Activated CD8-positive, alpha-beta T cell treated with anti-CD3 and anti-CD28 coated beads for 36 hours (primary cell): Measurements from ENCODE around the gene CA14. TPM values are rescaled to one million over a fixed set of nuclear protein-coding genes. Genes with fewer than 3 reads are reported as not detected.

Experiments used
- ATAC-seq: fragments of 200-7000 bp; cut with Tn5 transposase; one replicate; pipeline ENCODE4 v1.10.0; 2021; ENCODE audit warnings: mild to moderate bottlenecking, moderate library complexity
- CTCF ChIA-PET: fragments of 350-600 bp; sonication (Branson Sonifier 250); formaldehyde crosslinking; loops from one replicate; lab custom pipeline; 2021; ENCODE audit warnings: antibody characterized with exemption; lab: Charles Lee
- POLR2A ChIA-PET: fragments of 350-600 bp; sonication (Branson Sonifier 250); formaldehyde crosslinking; loops from one replicate; lab custom pipeline; 2021; ENCODE audit warnings: antibody characterized with exemption; lab: Charles Lee
- DNase-seq: peaks from one replicate; pipeline ENCODE4 v3.0.0-alpha.2; 2020
- H3K27ac Mint-ChIP-seq: one replicate; pipeline ENCODE4 v1.8.0; 2021; ENCODE audit warnings: mild to moderate bottlenecking, mixed read lengths
- H3K27me3 Mint-ChIP-seq: one replicate; pipeline ENCODE4 v1.8.0; 2021; ENCODE audit warnings: mixed read lengths
- H3K36me3 Mint-ChIP-seq: one replicate; pipeline ENCODE4 v1.8.0; 2021; ENCODE audit warnings: low read depth, mixed read lengths
- H3K4me1 Mint-ChIP-seq: one replicate; pipeline ENCODE4 v1.8.0; 2021; ENCODE audit warnings: low read depth, mixed read lengths
- H3K4me3 Mint-ChIP-seq: one replicate; pipeline ENCODE4 v1.8.0; 2021; ENCODE audit warnings: mild to moderate bottlenecking, moderate library complexity, mixed read lengths
- H3K9me3 Mint-ChIP-seq: one replicate; pipeline ENCODE4 v1.8.0; 2021; ENCODE audit warnings: mixed read lengths
- CTCF ChIP-seq: fragments of 200-600 bp; IDR thresholded peaks from one replicate; pipeline ENCODE4 v1.8.0; 2022; ENCODE audit warnings: antibody characterized with exemption, mild to moderate bottlenecking
- intact Hi-C: fragments of 100-400 bp; cut with micrococcal nuclease; formaldehyde crosslinking; loops from one replicate; pipeline ENCODE4 v1.10.0; 2022
- total RNA-seq, 2 experiments: library from RNA; stranded (reverse); gene quantifications; one replicate each; pipeline ENCODE4 v1.2.3, GENCODE V29; 2021

Gene CA14
- total RNA-seq, 2 experiments from 2014 or later = not detected

- no peak overlapping the region for H3K27ac Mint-ChIP-seq
- intact Hi-C loops = no loop called here
- ChIA-PET CTCF (interaction anchor here (0.8 to 1.7 kb wide), 3 partner anchors 19 to 35 kb away, joined by 3 to 8 read pairs (median 3); no protein-coding TSS in a partner anchor), POLR2A (interaction anchor here (1.0 to 1.3 kb wide), 2 partner anchors 9 to 11 kb away, joined by 3 read pairs; partner anchors contain the start of gene APH1A)
- no peak for TF ChIP-seq CTCF
- no peak overlapping the region for H3K4me3 Mint-ChIP-seq
- DNase-seq (no peak), ATAC-seq (no peak)
- no peaks in the 10 kb centered on the region for H3K9me3 Mint-ChIP-seq
- H3K4me1 Mint-ChIP-seq = peaks cover 13% of the 10 kb centered on the region
- peaks cover 30% of the 10 kb centered on the region for H3K27me3 Mint-ChIP-seq
- no peaks in the 10 kb centered on the region for H3K36me3 Mint-ChIP-seq
Observed at GRCh38 chr1:150259758-150260669, 2.4 kb downstream of the CA14 start.

DNA sequence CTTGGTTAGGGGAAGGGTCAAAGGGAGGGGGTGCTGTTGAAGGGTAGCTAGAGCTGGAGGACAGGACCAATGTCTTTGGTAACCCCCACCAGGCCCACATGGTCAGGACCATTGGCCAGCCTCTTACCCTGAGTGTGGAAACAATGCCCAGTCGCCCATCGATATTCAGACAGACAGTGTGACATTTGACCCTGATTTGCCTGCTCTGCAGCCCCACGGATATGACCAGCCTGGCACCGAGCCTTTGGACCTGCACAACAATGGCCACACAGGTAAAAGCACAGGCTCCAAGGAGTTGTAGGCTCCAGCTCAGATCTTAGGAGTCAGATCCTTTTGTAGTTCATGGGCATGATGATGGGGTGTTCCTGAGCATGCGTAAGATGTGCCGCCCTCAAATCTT is 3.8 kb downstream of the CA14 start:
- Mint-ChIP-seq H3K27me3 (peaks cover 21% of the 10 kb centered on the region), H3K27ac (no peak overlapping the region), H3K36me3 (peaks cover 8% of the 10 kb centered on the region), H3K4me1 (peaks cover 3% of the 10 kb centered on the region), H3K4me3 (no peak overlapping the region), H3K9me3 (no peaks in the 10 kb centered on the region)
- ChIA-PET CTCF (interaction anchor here (0.8 to 1.7 kb wide), 3 partner anchors 8 to 20 kb away, joined by 3 to 8 read pairs (median 3); no protein-coding TSS in a partner anchor), POLR2A (interaction anchor here (1.3 kb wide), 2 partner anchors 25 to 26 kb away, joined by 3 to 4 read pairs; partner anchors contain the start of gene ANP32E)
- no peak for ATAC-seq
- TF ChIP-seq CTCF = no peak
- intact Hi-C loops = no loop called here
- no peak for DNase-seq

GRCh38 chr1:150262388-150263320 is 5.1 kb downstream of the CA14 start:
- POLR2A ChIA-PET = interaction anchor here (0.8 to 1.3 kb wide), 2 partner anchors 27 to 32 kb away, joined by 3 to 4 read pairs; partner anchors contain the start of gene ANP32E

GRCh38 chr1:150263549-150263948 is 6.0 kb downstream of the CA14 start:
- DNase-seq (no peak), ATAC-seq (no peak)
- no peak overlapping the region for H3K27ac Mint-ChIP-seq
- intact Hi-C loops = no loop called here
- H3K9me3 Mint-ChIP-seq = no peaks in the 10 kb centered on the region
- H3K4me1 Mint-ChIP-seq = peaks cover 13% of the 10 kb centered on the region
- ChIA-PET CTCF (interaction anchor here (0.9 kb wide), 1 partner anchor 8 kb away, joined by 4 read pairs; no protein-coding TSS in a partner anchor), POLR2A (no interaction called here)
- no peak overlapping the region for H3K4me3 Mint-ChIP-seq
- H3K36me3 Mint-ChIP-seq = peaks cover 23% of the 10 kb centered on the region
- TF ChIP-seq CTCF = no peak
- peaks cover 5% of the 10 kb centered on the region for H3K27me3 Mint-ChIP-seq

More at GRCh38 chr1:150262388-150263320, 5.1 kb downstream of the CA14 start:
- Mint-ChIP-seq H3K27me3 (peaks cover 9% of the 10 kb centered on the region), H3K4me1 (peaks cover 11% of the 10 kb centered on the region), H3K9me3 (no peaks in the 10 kb centered on the region), H3K27ac (peak overlapping the region; percentile 25), H3K36me3 (peaks cover 17% of the 10 kb centered on the region), H3K4me3 (no peak overlapping the region)
- CTCF ChIA-PET = interaction anchor here (0.9 to 1.4 kb wide), 6 partner anchors 11 to 75 kb away, joined by 3 to 4 read pairs (median 3); partner anchors contain the start of gene ANP32E
- TF ChIP-seq CTCF = no peak
- ATAC-seq (no peak), DNase-seq (no peak)
- intact Hi-C loops = no loop called here
